ENCODE data around the gene BLOC1S5. TPM values are rescaled to one million over a fixed set of nuclear protein-coding genes. Genes with fewer than 3 reads are reported as not detected.
A peak's percentile ranks its signal among the peaks of the same experiment; 100 is the strongest.

The BLOC1S5 gene
- total and polyA plus RNA-seq, 9 of the 15 experiments (the other 6 are each of a cell fraction or from before 2014, with no cell fraction given), result 8.5 to 41.0 (median 27.7) TPM

- no peaks in the 10 kb centered on the region for H3K79me2 ChIP-seq (ENCODE audit: control insufficient read depth, insufficient read depth, low read length)
- WGBS (ENCODE audit: insufficient coverage, low coverage, missing lambda C conversion rate), result 78% methylated on average over 8 of the region's 9 CpGs
- no TSS peak for BruUV-seq (replicated peaks)
- in situ Hi-C loops (cut with MboI), result no loop called here
- intact Hi-C loops (cut with micrococcal nuclease), result no loop called here
- no peak overlapping the region for H3K4me3 ChIP-seq
- H4K20me1 ChIP-seq (replicated peaks; ENCODE audit: control insufficient read depth, insufficient read depth, low read length), result no peaks in the 10 kb centered on the region
- H3K36me3 ChIP-seq (ENCODE audit: control insufficient read depth, insufficient read depth, low read length), result peaks cover 20% of the 10 kb centered on the region
- DNase-seq (ENCODE audit: extremely low read depth in 1 of 4, low spot score in 3 of 4), result no peak
- no peak overlapping the region for H3K9ac ChIP-seq (ENCODE audit: insufficient read depth in 1 of 2, low read depth in 2 of 2, low read length in 2 of 2)
- FAIRE-seq, result peak; percentile 48
- H3K27ac ChIP-seq (ENCODE audit: extremely low read depth, low read depth, low read length), result no peak overlapping the region
- H3K4me1 ChIP-seq (replicated peaks in 1 of 2; ENCODE audit: control insufficient read depth in 2 of 2, insufficient read depth in 2 of 2, low read length in 2 of 2), result no peaks in the 10 kb centered on the region
- H2AFZ ChIP-seq (ENCODE audit: low read depth, low read length), result no peak overlapping the region
- H3K4me2 ChIP-seq (ENCODE audit: insufficient read depth, low read length), result no peak overlapping the region
- CTCF ChIA-PET (ENCODE audit: low intra/inter-chr PET ratio), result no interaction called here
- TF ChIP-seq ZNF143 (CRISPR knock-in tag; IDR thresholded peaks at IDR 0.05) (no peak), POLR2A (conservative IDR thresholded peaks at IDR 0.05) (no peak), TAF1 (IDR thresholded peaks at IDR 0.05; ENCODE audit: control insufficient read depth, extremely low read depth, insufficient read depth, low read length, severe bottlenecking) (no peak), CREB5 (CRISPR knock-in tag; IDR thresholded peaks at IDR 0.05) (no peak), GABPA (tag; conservative IDR thresholded peaks at IDR 0.05; ENCODE audit: low read depth) (no peak), TEAD4 (IDR thresholded peaks at IDR 0.05; ENCODE audit: low read length) (no peak), TEAD4 (CRISPR knock-in tag; IDR thresholded peaks at IDR 0.05; ENCODE audit: borderline replicate concordance) (no peak), ZNF263 (CRISPR knock-in tag; IDR thresholded peaks at IDR 0.05; ENCODE audit: borderline replicate concordance) (no peak), TEAD1 (CRISPR knock-in tag; IDR thresholded peaks at IDR 0.05) (no peak), NCOA6 (IDR thresholded peaks at IDR 0.05) (no peak)
- ATAC-seq, result no peak
- no peaks in the 10 kb centered on the region for H3K9me3 ChIP-seq (replicated peaks; ENCODE audit: control insufficient read depth, insufficient read depth, low read depth, low read length)
- H3K9me1 ChIP-seq (ENCODE audit: control insufficient read depth, insufficient read depth, low read length), result no peaks in the 10 kb centered on the region
- POLR2A ChIA-PET, result interaction anchor here (1.1 to 1.4 kb wide), 3 partner anchors 9 to 20 kb away, joined by 3 to 5 read pairs (median 4); no protein-coding TSS in a partner anchor
- no peaks in the 10 kb centered on the region for H3K27me3 ChIP-seq (ENCODE audit: control insufficient read depth in 2 of 2, insufficient read depth in 2 of 2, low read length in 2 of 2)
Observed at GRCh38 chr6:8017276-8017701, 46.9 kb downstream of the BLOC1S5 start.
